ENCODE data around the gene SALL1.

DNA sequence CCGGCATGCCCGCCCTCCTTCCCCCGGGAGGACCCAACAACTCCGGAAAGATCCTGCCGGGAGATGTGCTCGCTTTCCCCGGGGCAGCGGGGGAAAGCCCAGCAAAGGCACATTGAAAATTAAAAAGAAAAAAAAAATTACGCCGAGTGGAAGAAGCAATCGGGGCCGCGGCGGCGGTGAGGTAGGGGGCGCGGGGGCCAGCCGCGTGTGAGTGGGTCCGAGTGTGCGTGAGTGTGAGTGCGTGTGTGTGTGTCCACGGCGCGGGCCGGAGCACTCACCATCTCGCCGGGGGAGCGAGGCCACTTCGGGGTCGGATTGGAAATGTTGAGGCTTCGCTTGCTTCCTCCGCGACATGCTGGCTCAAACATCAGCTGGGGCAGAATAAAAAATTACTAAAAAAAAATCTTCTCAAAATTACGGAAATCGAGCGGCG, at the start of gene SALL1:
- no peak for TF ChIP-seq CTCF (conservative IDR thresholded peaks at IDR 0.05; ENCODE audit: low read length)
- no peak for TF ChIP-seq EZH2phosphoT487 (IDR thresholded peaks at IDR 0.05; ENCODE audit: borderline replicate concordance)

Data from Loucy (cell line).